Activated CD4-positive, alpha-beta T cell treated with anti-CD3 and anti-CD28 coated beads, Interleukin-2, Interleukin-6, amounts not matched to agents 100 ng/mL and 50 ng/mL, durations not matched to agents 16 hours and 8 hours (primary cell): ENCODE results near the gene THAP10.
A peak's percentile ranks its signal among the peaks of the same experiment; 100 is the strongest.
"Not testable (repeated sequence)": the region's sequence is repeated elsewhere in the genome, so short reads cannot be mapped to it uniquely, and the experiment has no call there.

Source experiments
- DNase-seq: peaks from one replicate; pipeline ENCODE4 v3.0.0-alpha.2; 2020

Gene THAP10

GRCh38 chr15:70892002-70892911, at the start of gene THAP10, which contains the start of gene LRRC49:
THAP10 (minus strand) TSS chr15:70892433; CDS start chr15:70892272, 161 bp downstream.
LRRC49 (plus strand) TSS chr15:70892826; CDS start chr15:70892895, 69 bp downstream.
- peak; percentile 70 for DNase-seq

- DNase-seq, result no peak
Measured at GRCh38 chr15:70936326-70936725, 44.1 kb upstream of the THAP10 start.

GRCh38 chr15:70935631-70936030, 43.4 kb upstream of the THAP10 start:
- DNase-seq, result no peak

GRCh38 chr15:70933411-70933810, 41.2 kb upstream of the THAP10 start:
- DNase-seq, result no peak

- no peak for DNase-seq
Measured at GRCh38 chr15:70932397-70932796, 40.2 kb upstream of the THAP10 start.

GRCh38 chr15:70931821-70932220, 39.6 kb upstream of the THAP10 start:
- DNase-seq, result no peak

- not testable (repeated sequence) for DNase-seq
Measured at GRCh38 chr15:70926914-70927313, 34.7 kb upstream of the THAP10 start.

GRCh38 chr15:70923311-70924080, 31.3 kb upstream of the THAP10 start:
- no peak for DNase-seq

GRCh38 chr15:70922119-70922518, 29.9 kb upstream of the THAP10 start:
- no peak for DNase-seq

GRCh38 chr15:70920981-70921696, 28.9 kb upstream of the THAP10 start:
- DNase-seq, result no peak

GRCh38 chr15:70917955-70918354, 25.7 kb upstream of the THAP10 start:
- no peak for DNase-seq

- DNase-seq, result no peak
Measured at GRCh38 chr15:70916531-70916930, 24.3 kb upstream of the THAP10 start.

- DNase-seq, result no peak
Measured at GRCh38 chr15:70912187-70912586, 20.0 kb upstream of the THAP10 start.

GRCh38 chr15:70910958-70911357, 18.7 kb upstream of the THAP10 start:
- DNase-seq, result no peak

GRCh38 chr15:70907784-70908471, 15.7 kb upstream of the THAP10 start:
- no peak for DNase-seq

GRCh38 chr15:70906842-70907241, 14.6 kb upstream of the THAP10 start:
- no peak for DNase-seq

GRCh38 chr15:70902107-70902506, 9.9 kb upstream of the THAP10 start:
- DNase-seq, result no peak

GRCh38 chr15:70892912-70893560, 803 bp upstream of the THAP10 start:
- no peak for DNase-seq

- DNase-seq, result no peak
Measured at GRCh38 chr15:70882361-70882760, 9.9 kb downstream of the THAP10 start.

GRCh38 chr15:70880781-70881180, 11.5 kb downstream of the THAP10 start:
- DNase-seq, result no peak

GRCh38 chr15:70879401-70879800, 12.8 kb downstream of the THAP10 start:
- DNase-seq, result no peak

GRCh38 chr15:70876683-70877082, 15.6 kb downstream of the THAP10 start:
- no peak for DNase-seq
